WTC11 (cell line): ENCODE data around the gene TPCN2.

Experiments used
- ATF1 ChIP-seq: sonication (generic); formaldehyde crosslinking; IDR thresholded peaks from 2 replicates; pipeline ENCODE4 v1.8.1; 2023; ENCODE audit warnings: mild to moderate bottlenecking, moderate library complexity, missing genetic modification reagents
- CBFB ChIP-seq: sonication (generic); formaldehyde crosslinking; IDR thresholded peaks from 2 replicates; pipeline ENCODE4 v1.8.1; 2022; ENCODE audit warnings: mild to moderate bottlenecking, low read depth, missing genetic modification reagents
- GRHL2 ChIP-seq: fragments of 250-450 bp; sonication (Bioruptor Pico); IDR thresholded peaks from 2 replicates; pipeline ENCODE4 v1.8.0; 2022; ENCODE audit warnings: mild to moderate bottlenecking, moderate library complexity; ENCODE audit not compliant: insufficient replicate concordance, severe bottlenecking
- JAZF1 ChIP-seq: fragments of 250-450 bp; sonication (Bioruptor Pico); IDR thresholded peaks from 2 replicates; pipeline ENCODE4 v1.9.0; 2021; ENCODE audit warnings: moderate library complexity, mild to moderate bottlenecking, inconsistent platforms
- RELA ChIP-seq: sonication (generic); formaldehyde crosslinking; IDR thresholded peaks from 2 replicates; pipeline ENCODE4 v1.8.1; 2022; ENCODE audit warnings: missing genetic modification reagents, mild to moderate bottlenecking, borderline replicate concordance
- TF ChIP-seq, protein P1 (sequence below): fragments of 200-600 bp; IDR thresholded peaks from 2 replicates; pipeline ENCODE4 v1.8.0; 2022; ENCODE audit warnings: antibody characterized with exemption
- TF ChIP-seq, protein P2 (sequence below): fragments of 250-450 bp; sonication (Bioruptor Pico); conservative IDR thresholded peaks from 2 replicates; pipeline ENCODE4 v1.9.0; 2021; ENCODE audit warnings: mild to moderate bottlenecking
- TF ChIP-seq, protein P3 (sequence below): sonication (generic); formaldehyde crosslinking; IDR thresholded peaks from 2 replicates; pipeline ENCODE4 v1.8.0; 2023; ENCODE audit warnings: missing genetic modification reagents
- TF ChIP-seq, protein P4 (sequence below): sonication (generic); formaldehyde crosslinking; IDR thresholded peaks from 2 replicates; pipeline ENCODE4 v1.8.0; 2022; ENCODE audit warnings: mild to moderate bottlenecking, missing genetic modification reagents

DNA sequence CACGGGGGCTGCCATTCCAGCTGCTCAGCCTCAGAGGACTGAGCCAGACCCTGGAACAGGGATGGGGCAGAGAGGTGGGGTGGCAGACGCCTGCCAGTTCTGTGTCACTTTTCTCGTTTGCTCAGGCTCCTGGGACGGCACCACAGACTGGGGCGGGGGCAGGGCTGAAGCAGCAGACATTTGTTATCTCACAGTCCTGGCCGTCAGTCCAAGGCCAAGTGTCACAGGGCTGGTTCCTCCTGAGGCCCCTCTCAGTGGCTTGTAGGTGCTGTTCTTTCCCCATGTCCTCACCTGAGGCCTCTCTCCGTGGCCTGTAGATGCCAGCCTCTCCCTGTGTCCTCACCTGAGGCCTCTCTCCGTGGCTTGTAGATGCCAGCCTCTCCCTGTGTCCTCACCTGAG, 24.7 kb downstream of the TPCN2 start:
- no peak for TF ChIP-seq ATF1 (CRISPR knock-in tag)
- TF ChIP-seq, protein P1, sequence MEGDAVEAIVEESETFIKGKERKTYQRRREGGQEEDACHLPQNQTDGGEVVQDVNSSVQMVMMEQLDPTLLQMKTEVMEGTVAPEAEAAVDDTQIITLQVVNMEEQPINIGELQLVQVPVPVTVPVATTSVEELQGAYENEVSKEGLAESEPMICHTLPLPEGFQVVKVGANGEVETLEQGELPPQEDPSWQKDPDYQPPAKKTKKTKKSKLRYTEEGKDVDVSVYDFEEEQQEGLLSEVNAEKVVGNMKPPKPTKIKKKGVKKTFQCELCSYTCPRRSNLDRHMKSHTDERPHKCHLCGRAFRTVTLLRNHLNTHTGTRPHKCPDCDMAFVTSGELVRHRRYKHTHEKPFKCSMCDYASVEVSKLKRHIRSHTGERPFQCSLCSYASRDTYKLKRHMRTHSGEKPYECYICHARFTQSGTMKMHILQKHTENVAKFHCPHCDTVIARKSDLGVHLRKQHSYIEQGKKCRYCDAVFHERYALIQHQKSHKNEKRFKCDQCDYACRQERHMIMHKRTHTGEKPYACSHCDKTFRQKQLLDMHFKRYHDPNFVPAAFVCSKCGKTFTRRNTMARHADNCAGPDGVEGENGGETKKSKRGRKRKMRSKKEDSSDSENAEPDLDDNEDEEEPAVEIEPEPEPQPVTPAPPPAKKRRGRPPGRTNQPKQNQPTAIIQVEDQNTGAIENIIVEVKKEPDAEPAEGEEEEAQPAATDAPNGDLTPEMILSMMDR = no peak
- TF ChIP-seq, protein P2, sequence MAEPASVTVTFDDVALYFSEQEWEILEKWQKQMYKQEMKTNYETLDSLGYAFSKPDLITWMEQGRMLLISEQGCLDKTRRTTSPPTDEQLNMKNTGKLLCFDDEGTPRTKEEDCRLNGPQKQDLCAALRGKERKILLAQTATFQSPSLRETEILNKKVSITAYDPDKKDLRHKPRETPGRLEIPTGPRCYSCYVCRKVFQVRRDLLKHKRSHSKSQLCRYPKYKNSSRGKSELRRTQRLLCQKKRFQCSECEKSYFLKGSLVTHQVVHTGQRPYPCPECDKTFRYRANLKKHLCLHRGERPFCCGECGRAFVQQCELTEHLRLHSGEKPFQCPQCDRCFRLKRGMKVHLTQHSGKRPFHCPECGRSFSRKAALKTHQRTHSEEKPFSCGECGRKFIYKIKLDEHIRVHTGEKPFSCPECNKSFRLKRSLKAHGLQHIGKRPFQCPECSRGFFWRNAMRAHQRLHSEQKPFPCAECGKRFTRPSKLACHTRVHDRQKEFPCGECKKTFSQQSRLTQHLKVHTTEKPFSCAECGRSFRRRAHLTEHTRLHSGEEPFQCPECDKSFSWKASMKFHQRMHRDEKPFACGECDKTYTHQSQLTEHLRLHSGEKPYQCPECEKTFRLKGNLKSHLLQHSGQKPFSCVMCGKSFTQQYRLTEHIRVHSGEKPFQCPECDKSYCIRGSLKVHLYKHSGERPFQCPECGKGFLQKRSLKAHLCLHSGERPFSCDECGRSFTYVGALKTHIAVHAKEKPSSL = no peak
- TF ChIP-seq, protein P3, sequence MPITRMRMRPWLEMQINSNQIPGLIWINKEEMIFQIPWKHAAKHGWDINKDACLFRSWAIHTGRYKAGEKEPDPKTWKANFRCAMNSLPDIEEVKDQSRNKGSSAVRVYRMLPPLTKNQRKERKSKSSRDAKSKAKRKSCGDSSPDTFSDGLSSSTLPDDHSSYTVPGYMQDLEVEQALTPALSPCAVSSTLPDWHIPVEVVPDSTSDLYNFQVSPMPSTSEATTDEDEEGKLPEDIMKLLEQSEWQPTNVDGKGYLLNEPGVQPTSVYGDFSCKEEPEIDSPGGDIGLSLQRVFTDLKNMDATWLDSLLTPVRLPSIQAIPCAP (CRISPR knock-in tag) = no peak
- no peak for TF ChIP-seq GRHL2 (CRISPR knock-in tag)
- TF ChIP-seq, protein P4, sequence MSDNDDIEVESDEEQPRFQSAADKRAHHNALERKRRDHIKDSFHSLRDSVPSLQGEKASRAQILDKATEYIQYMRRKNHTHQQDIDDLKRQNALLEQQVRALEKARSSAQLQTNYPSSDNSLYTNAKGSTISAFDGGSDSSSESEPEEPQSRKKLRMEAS = no peak
- no peak for TF ChIP-seq RELA
- no peak for TF ChIP-seq CBFB (CRISPR knock-in tag)
- TF ChIP-seq JAZF1 = no peak
